Naive thymus-derived CD4-positive, alpha-beta T cell (primary cell): ENCODE results near the gene CACNA1C. TPM values are rescaled to one million over a fixed set of nuclear protein-coding genes. Genes with fewer than 3 reads are reported as not detected.

Experiments used
- ATAC-seq: fragments of 150-1000 bp; cut with Tn5 transposase; 2 replicates; pipeline ENCODE4 v1.10.0; 2021; ENCODE audit warnings: mild to moderate bottlenecking, moderate library complexity
- CTCF ChIA-PET: fragments of 350-600 bp; sonication (Branson Sonifier 250); formaldehyde crosslinking; loops from one replicate; lab custom pipeline; 2021; ENCODE audit warnings: antibody characterized with exemption; lab: Charles Lee
- POLR2A ChIA-PET: fragments of 350-600 bp; sonication (Branson Sonifier 250); formaldehyde crosslinking; loops from one replicate; lab custom pipeline; 2021; ENCODE audit warnings: antibody characterized with exemption, inconsistent platforms; lab: Charles Lee
- DNase-seq, 9 donors: peaks; one replicate each; pipeline versions ENCODE4 v3.0.0 to v3.0.0-alpha.2; 2020 to 2022; ENCODE audit warnings: mixed read lengths in 1 of 9
- H3K27ac ChIP-seq: one replicate; pipeline ENCODE4 v1.7.0; 2013; ENCODE audit warnings: mild to moderate bottlenecking, low read depth, low read length, moderate library complexity
- H3K27me3 ChIP-seq, 2 donors: one replicate each; pipeline ENCODE4 v1.7.0; 2013; ENCODE audit warnings: low read length in 2 of 2, mild to moderate bottlenecking in 2 of 2, moderate library complexity in 2 of 2; ENCODE audit not compliant: control insufficient read depth in 2 of 2, insufficient read depth in 2 of 2
- H3K36me3 ChIP-seq, 3 experiments: 1 replicate in 2 of 3; 2 replicates in 1 of 3; pipeline ENCODE4 v1.7.0; 2013; ENCODE audit warnings: low read length in 3 of 3, mild to moderate bottlenecking in 3 of 3, moderate library complexity in 1 of 3; ENCODE audit not compliant: insufficient read depth in 3 of 3, control insufficient read depth in 2 of 3
- H3K4me1 ChIP-seq, 2 donors: one replicate each; pipeline ENCODE4 v1.7.0; 2013; ENCODE audit warnings: low read length in 2 of 2, mild to moderate bottlenecking in 2 of 2, moderate library complexity in 1 of 2; ENCODE audit not compliant: control insufficient read depth in 2 of 2, insufficient read depth in 2 of 2
- H3K4me3 ChIP-seq: 2 replicates; pipeline ENCODE4 v1.7.0; 2013; ENCODE audit warnings: mild to moderate bottlenecking, low read length
- H3K9me3 ChIP-seq, 3 experiments: 1 replicate in 2 of 3; 2 replicates in 1 of 3; pipeline ENCODE4 v1.7.0; 2013; ENCODE audit warnings: low read length in 3 of 3; ENCODE audit not compliant: control insufficient read depth in 2 of 3
- H3K27ac Mint-ChIP-seq, 9 donors: one replicate each; pipeline ENCODE4 v1.8.0; 2020 to 2022; ENCODE audit warnings: mixed read lengths in 9 of 9, mild to moderate bottlenecking in 8 of 9, moderate library complexity in 5 of 9, inconsistent platforms in 2 of 9
- H3K27me3 Mint-ChIP-seq, 5 donors: one replicate each; pipeline ENCODE4 v1.8.0; 2021 to 2022; ENCODE audit warnings: mixed read lengths in 5 of 5, mild to moderate bottlenecking in 1 of 5
- H3K36me3 Mint-ChIP-seq, 5 donors: one replicate each; pipeline ENCODE4 v1.8.0; 2020 to 2022; ENCODE audit warnings: mixed read lengths in 5 of 5, mild to moderate bottlenecking in 3 of 5, inconsistent platforms in 1 of 5
- H3K4me1 Mint-ChIP-seq, 7 donors: one replicate each; pipeline ENCODE4 v1.8.0; 2020 to 2022; ENCODE audit warnings: mixed read lengths in 7 of 7, mild to moderate bottlenecking in 3 of 7, inconsistent platforms in 1 of 7
- H3K4me3 Mint-ChIP-seq, 10 donors: one replicate each; pipeline ENCODE4 v1.8.0; 2020 to 2022; ENCODE audit warnings: mild to moderate bottlenecking in 10 of 10, mixed read lengths in 10 of 10, moderate library complexity in 6 of 10, inconsistent platforms in 2 of 10
- H3K9me3 Mint-ChIP-seq, 11 donors: one replicate each; pipeline ENCODE4 v1.8.0; 2020 to 2022; ENCODE audit warnings: mixed read lengths in 11 of 11, mild to moderate bottlenecking in 4 of 11, inconsistent platforms in 1 of 11, moderate library complexity in 1 of 11
- intact Hi-C, 2 donors: fragments of 100-400 bp; cut with micrococcal nuclease; formaldehyde crosslinking; loops; one replicate each; pipeline ENCODE4 v1.15.1; 2023
- polyA plus RNA-seq, 2 donors: library from polyadenylated mRNA; unstranded; fragments of 300-500 nt; fragmentation: Illumina TruSeq; gene quantifications; one replicate each; pipeline ENCODE4 v1.2.3, GENCODE V29; 2021
- total RNA-seq, 6 experiments: library from RNA in 5 of 6; stranded (reverse) in 5 of 6; gene quantifications; 1 replicate in 5 of 6; 2 replicates in 1 of 6; pipeline ENCODE4 v1.2.3 and lab custom pipeline; 2021 to 2026

CACNA1C gene
- total and polyA plus RNA-seq, 7 experiments from 2014 or later, result 0.04 to 0.48 (median 0.08) TPM

DNA sequence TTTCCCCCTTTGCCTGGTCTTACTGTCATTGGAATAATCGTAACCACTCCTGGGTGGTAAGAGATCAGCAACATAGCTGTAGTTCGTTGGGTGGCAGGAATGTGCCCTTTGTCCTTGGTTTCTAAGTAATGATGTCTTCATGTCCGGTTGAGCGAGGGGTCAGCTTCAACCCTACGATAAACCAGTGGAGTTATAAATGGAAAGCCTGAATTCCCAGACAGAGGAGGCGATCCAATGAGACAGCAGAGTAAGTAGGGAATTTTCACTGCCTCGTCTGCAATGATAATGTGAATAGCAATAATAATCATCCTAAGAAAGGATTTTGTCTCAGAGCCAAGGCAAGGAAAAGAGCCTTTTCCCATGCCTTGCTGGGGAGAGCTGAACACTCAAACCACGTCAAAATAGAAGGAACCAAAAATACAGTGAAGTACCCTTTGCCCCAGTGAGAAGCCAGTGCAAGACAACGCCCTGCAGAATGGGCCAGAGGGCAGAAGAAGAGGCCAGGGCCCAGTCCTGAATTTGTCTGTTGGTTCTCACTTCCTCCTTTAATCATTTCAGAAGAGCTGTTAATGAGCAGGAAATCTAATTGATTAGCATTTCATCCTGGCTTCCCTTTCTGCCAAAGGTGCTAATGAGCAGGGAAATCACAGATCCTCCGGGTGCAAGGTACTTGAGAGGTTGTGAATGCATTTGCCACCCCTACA lies 330.7 kb downstream of the CACNA1C start:
- Histone ChIP-seq H3K36me3 (no peaks in the 10 kb centered on the region), H3K4me1 (no peaks in the 10 kb centered on the region), H3K9me3 (no peaks in the 10 kb centered on the region), H3K27me3 (no peaks in the 10 kb centered on the region), H3K27ac (no peak overlapping the region), H3K4me3 (no peak overlapping the region)
- intact Hi-C loops, result no loop called here
- peaks cover 0 to 17% (median 10%) of the 10 kb centered on the region in 5 donors for H3K27me3 Mint-ChIP-seq
- peaks cover 0 to 2% (median 0%) of the 10 kb centered on the region in 11 donors for H3K9me3 Mint-ChIP-seq
- ChIA-PET POLR2A (no interaction called here), CTCF (no interaction called here)
- no peak overlapping the region for H3K27ac Mint-ChIP-seq
- ATAC-seq, result no peak
- H3K4me3 Mint-ChIP-seq, result no peak overlapping the region
- peaks cover 0 to 2% (median 0%) of the 10 kb centered on the region in 5 donors for H3K36me3 Mint-ChIP-seq
- no peak for DNase-seq
- H3K4me1 Mint-ChIP-seq, result peaks cover 0 to 19% (median 0%) of the 10 kb centered on the region in 7 donors

DNA sequence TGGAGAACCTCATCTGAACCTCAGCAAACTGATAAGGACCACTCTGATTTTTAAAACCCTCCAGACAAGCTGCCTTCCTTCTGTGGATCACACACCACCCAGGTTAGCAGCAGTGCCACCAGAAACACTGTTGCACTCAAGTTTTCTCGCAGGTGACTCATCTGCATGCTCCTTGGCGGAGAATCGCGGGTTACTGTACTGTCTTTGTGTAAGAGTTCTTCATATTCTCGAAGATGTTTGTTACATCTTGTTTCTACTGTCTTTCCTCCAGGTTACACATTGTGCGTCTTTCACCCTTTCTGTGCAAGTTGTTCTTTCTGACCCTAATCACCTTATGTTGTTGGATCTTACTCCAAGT lies 331.2 kb downstream of the CACNA1C start:
- POLR2A ChIA-PET, result no interaction called here
- ATAC-seq, result no peak
- Mint-ChIP-seq H3K9me3 (no peaks in the 10 kb centered on the region), H3K4me1 (peaks cover 0 to 14% (median 0%) of the 10 kb centered on the region in 7 donors), H3K27ac (no peak overlapping the region), H3K4me3 (no peak overlapping the region), H3K36me3 (no peaks in the 10 kb centered on the region), H3K27me3 (peaks cover 0 to 17% (median 5%) of the 10 kb centered on the region in 5 donors)
- Histone ChIP-seq H3K27me3 (no peaks in the 10 kb centered on the region), H3K9me3 (no peaks in the 10 kb centered on the region), H3K36me3 (no peaks in the 10 kb centered on the region), H3K4me3 (no peak overlapping the region), H3K27ac (no peak overlapping the region), H3K4me1 (no peaks in the 10 kb centered on the region)
- DNase-seq, result no peak
- CTCF ChIA-PET, result no interaction called here
- intact Hi-C loops, result no loop called here

DNA sequence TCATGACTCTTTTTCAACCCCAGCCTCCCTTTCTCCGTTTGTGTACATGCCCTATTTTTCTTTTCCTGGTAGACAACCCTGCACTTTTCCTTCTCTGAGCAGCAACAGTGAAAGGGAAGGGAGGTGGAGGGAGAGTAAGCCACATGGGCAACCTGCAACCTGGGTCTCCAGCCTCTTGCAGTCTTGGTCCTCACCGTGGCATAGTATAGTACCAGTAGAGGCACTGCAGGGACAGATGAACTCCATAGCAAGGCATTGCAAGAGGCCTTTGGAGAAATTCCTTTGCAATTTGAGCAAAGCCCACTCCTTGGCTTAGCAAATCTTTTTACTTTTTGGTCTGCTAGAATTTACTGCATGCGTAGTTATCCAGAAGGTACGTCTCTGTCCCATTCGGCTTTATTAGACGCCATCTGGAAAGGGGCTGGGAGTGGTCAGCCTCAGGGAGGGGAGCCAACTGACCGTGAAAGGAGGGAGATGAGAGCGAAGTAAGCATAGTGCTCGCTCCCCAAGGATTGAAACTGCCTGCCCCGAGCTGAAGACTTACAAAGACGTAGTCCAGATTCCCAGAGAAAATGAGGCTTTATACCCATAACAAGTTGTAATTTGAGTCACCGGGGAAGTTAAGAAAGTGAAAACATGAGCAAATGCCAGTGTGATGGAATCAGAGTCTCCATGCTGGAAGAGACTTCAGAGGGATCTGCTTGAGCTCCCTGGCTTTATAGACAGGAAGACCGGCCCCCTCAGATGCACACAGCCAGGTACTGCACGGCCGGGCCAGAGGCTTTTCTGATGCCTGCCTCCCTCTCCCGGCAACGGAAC lies 332.0 kb downstream of the CACNA1C start:
- ATAC-seq, result no peak
- Histone ChIP-seq H3K9me3 (no peaks in the 10 kb centered on the region), H3K27me3 (no peaks in the 10 kb centered on the region), H3K36me3 (no peaks in the 10 kb centered on the region), H3K4me1 (no peaks in the 10 kb centered on the region), H3K27ac (no peak overlapping the region), H3K4me3 (no peak overlapping the region)
- Mint-ChIP-seq H3K36me3 (no peaks in the 10 kb centered on the region), H3K27ac (no peak overlapping the region), H3K27me3 (peaks cover 0 to 17% (median 5%) of the 10 kb centered on the region in 5 donors), H3K9me3 (no peaks in the 10 kb centered on the region), H3K4me3 (no peak overlapping the region), H3K4me1 (peaks cover 0 to 9% (median 0%) of the 10 kb centered on the region in 7 donors)
- ChIA-PET POLR2A (no interaction called here), CTCF (no interaction called here)
- DNase-seq, result no peak
- intact Hi-C loops, result no loop called here

DNA sequence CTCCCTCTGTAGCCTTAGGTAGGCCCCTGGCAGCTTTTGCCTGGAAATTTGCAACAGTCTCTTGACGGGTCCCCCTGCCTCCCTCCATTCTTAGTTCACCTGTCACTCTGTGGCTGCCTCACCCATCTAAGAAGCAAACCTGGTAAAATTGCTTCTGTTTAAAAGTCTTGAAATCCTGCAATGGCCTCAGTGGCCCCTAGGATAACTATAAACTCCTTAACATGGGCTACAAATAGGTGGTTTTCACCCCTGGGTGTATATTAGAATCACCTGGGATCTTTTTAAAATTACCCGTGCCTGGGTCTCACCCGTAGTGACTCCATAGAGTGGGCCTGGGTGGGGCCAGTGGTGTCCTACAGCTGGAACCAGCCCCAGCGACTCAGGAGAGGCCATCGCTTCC lies 332.7 kb downstream of the CACNA1C start:
- Mint-ChIP-seq H3K9me3 (no peaks in the 10 kb centered on the region), H3K27me3 (peaks cover 0 to 20% (median 5%) of the 10 kb centered on the region in 5 donors), H3K27ac (no peak overlapping the region), H3K4me1 (peaks cover 0 to 2% (median 0%) of the 10 kb centered on the region in 7 donors), H3K4me3 (no peak overlapping the region), H3K36me3 (no peaks in the 10 kb centered on the region)
- intact Hi-C loops, result no loop called here
- Histone ChIP-seq H3K36me3 (no peaks in the 10 kb centered on the region), H3K4me3 (no peak overlapping the region), H3K27me3 (no peaks in the 10 kb centered on the region), H3K9me3 (no peaks in the 10 kb centered on the region), H3K4me1 (no peaks in the 10 kb centered on the region), H3K27ac (no peak overlapping the region)
- ChIA-PET POLR2A (no interaction called here), CTCF (no interaction called here)
- DNase-seq (no peak), ATAC-seq (no peak)

DNA sequence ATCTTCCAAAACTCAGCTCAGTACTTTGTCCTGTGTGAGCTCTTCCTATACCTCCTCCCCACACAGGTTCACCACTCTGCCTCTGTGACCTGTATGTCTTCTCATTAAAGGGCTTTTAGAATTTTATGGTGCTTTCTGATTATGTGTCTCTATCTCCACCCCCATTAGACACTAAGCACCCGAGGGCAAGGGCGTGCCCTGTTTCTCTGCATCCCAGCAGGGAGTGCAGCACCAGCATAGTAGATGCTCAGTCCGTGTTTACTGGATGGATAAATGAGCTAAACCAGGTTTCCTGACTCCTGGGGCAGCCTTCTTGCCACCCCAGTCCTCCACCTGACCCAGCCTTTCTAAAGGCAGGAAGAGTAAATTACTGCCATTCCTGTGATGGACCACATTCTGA lies 333.8 kb downstream of the CACNA1C start:
- no peaks in the 10 kb centered on the region for H3K36me3 Mint-ChIP-seq

DNA sequence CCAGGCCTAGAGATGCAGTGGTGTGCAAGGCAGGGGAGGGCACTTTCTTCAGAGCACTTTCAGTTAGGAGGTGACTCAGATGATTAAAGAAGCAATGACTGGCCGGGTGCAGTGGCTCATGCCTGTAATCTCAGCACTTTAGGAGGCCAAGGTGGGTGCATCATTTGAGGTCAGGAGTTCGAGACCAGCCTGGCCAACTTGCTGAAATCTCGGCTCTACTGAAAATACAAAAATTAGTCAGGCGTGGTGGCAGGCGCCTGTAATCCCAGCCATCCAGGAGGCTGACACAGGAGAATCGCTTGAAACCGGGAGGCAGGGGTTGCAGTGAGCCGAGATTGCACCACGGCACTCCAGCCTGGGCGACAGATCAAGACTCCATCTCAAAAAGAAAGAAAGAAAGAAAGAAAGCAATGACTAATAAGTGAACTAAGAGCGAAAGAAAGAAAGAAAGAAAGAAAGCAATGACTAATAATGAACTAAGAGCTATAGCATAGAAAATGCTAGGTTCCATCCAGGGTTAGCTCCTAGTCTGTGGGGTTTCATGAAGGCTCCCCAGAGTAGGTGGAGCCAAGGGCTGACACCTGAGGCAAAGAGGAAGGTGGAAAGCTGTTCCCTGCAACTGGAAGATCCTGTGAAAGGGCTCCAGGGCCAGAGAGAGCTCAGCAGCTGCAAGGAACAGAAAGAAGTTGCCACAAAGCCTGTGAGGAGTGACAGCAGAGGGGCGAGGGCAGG lies 334.5 kb downstream of the CACNA1C start:
- Histone ChIP-seq H3K4me3 (no peak overlapping the region), H3K27ac (no peak overlapping the region), H3K4me1 (no peaks in the 10 kb centered on the region), H3K9me3 (no peaks in the 10 kb centered on the region), H3K27me3 (no peaks in the 10 kb centered on the region), H3K36me3 (no peaks in the 10 kb centered on the region)
- peaks cover 0 to 24% (median 6%) of the 10 kb centered on the region in 5 donors for H3K27me3 Mint-ChIP-seq
- no peaks in the 10 kb centered on the region for H3K36me3 Mint-ChIP-seq
- no peaks in the 10 kb centered on the region for H3K9me3 Mint-ChIP-seq
- ChIA-PET CTCF (no interaction called here), POLR2A (no interaction called here)
- no peak overlapping the region for H3K27ac Mint-ChIP-seq
- DNase-seq (peak in 1 of 9 donors; percentile 32), ATAC-seq (no peak)
- H3K4me1 Mint-ChIP-seq, result no peaks in the 10 kb centered on the region
- H3K4me3 Mint-ChIP-seq, result no peak overlapping the region
- intact Hi-C loops, result no loop called here

More for the DNA sequence above, 333.8 kb downstream of the CACNA1C start:
- Mint-ChIP-seq H3K9me3 (no peaks in the 10 kb centered on the region), H3K27me3 (peaks cover 0 to 23% (median 6%) of the 10 kb centered on the region in 5 donors), H3K27ac (no peak overlapping the region), H3K4me3 (no peak overlapping the region), H3K4me1 (no peaks in the 10 kb centered on the region)
- no peaks in the 10 kb centered on the region for H3K36me3 ChIP-seq
- no peak overlapping the region for H3K4me3 ChIP-seq
- H3K4me1 ChIP-seq, result no peaks in the 10 kb centered on the region
- DNase-seq, result no peak
- ATAC-seq, result no peak
- intact Hi-C loops, result no loop called here
- H3K27ac ChIP-seq, result no peak overlapping the region
- ChIA-PET CTCF (no interaction called here), POLR2A (no interaction called here)
- H3K9me3 ChIP-seq, result no peaks in the 10 kb centered on the region
- no peaks in the 10 kb centered on the region for H3K27me3 ChIP-seq
